Suprapubic skin (tissue), 4 donors: Measurements from ENCODE around the gene DIRAS1. TPM values are rescaled to one million over a fixed set of nuclear protein-coding genes. Genes with fewer than 3 reads are reported as not detected.

Experiments
- DNase-seq, 2 donors: peaks; one replicate each; pipeline ENCODE4 v3.0.0-alpha.2; 2019; ENCODE audit warnings: low spot score in 2 of 2
- H3K27ac ChIP-seq: fragments of 200-600 bp; sonication (generic); one replicate; pipeline ENCODE4 v1.5.1; 2019
- H3K27me3 ChIP-seq: fragments of 200-600 bp; sonication (generic); one replicate; pipeline ENCODE4 v1.5.1; 2019
- H3K36me3 ChIP-seq: fragments of 200-600 bp; sonication (generic); one replicate; pipeline ENCODE4 v1.5.1; 2019
- H3K4me1 ChIP-seq: fragments of 200-600 bp; sonication (generic); one replicate; pipeline ENCODE4 v1.5.1; 2019
- H3K4me3 ChIP-seq: fragments of 200-600 bp; sonication (generic); one replicate; pipeline ENCODE4 v1.5.1; 2019; ENCODE audit warnings: mild to moderate bottlenecking
- H3K9me3 ChIP-seq: fragments of 200-600 bp; sonication (generic); one replicate; pipeline ENCODE4 v1.5.1; 2019
- CTCF ChIP-seq, 2 donors: fragments of 200-600 bp in 1 of 2; fragments of 450-650 bp in 1 of 2; sonication (generic) in 1 of 2; IDR thresholded peaks; one replicate each; pipeline ENCODE4 v1.5.1; 2016 to 2019; ENCODE audit warnings: antibody characterized with exemption in 2 of 2, mild to moderate bottlenecking in 1 of 2, moderate library complexity in 1 of 2
- EP300 ChIP-seq: sonication (generic); formaldehyde crosslinking; IDR thresholded peaks from one replicate; pipeline ENCODE4 v1.6.1; 2017; ENCODE audit warnings: antibody characterized with exemption
- POLR2A ChIP-seq, 2 donors: fragments of 450-650 bp; IDR thresholded peaks; one replicate each; pipeline ENCODE4 v1.6.1; 2017; ENCODE audit warnings: antibody characterized with exemption in 2 of 2, mild to moderate bottlenecking in 2 of 2, moderate library complexity in 2 of 2
- POLR2AphosphoS5 ChIP-seq, 3 donors: sonication (generic); formaldehyde crosslinking; IDR thresholded peaks; one replicate each; pipeline ENCODE4 v1.6.1; 2017; ENCODE audit warnings: antibody characterized with exemption in 3 of 3
- WGBS: methylation state at CpG from one replicate; pipeline ENCODE4 v1.1.5; 2018; 5-methylcytosine and 5-hydroxymethylcytosine counted together
- total RNA-seq, 4 donors: library from RNA; depleted of rRNA; stranded (reverse); fragments of >200 nt; gene quantifications; one replicate each; pipeline ENCODE4 v1.1.0, GENCODE V29; 2016

DIRAS1 gene
- total RNA-seq, 4 donors from 2014 or later: 0.68 to 4.5 (median 2.1) TPM

GRCh38 chr19:2706251-2706650 lies 14.9 kb downstream of the DIRAS1 start:
- Histone ChIP-seq H3K27me3 (no peaks in the 10 kb centered on the region), H3K36me3 (no peaks in the 10 kb centered on the region), H3K4me3 (no peak overlapping the region), H3K4me1 (peaks cover 16% of the 10 kb centered on the region), H3K27ac (no peak overlapping the region), H3K9me3 (no peaks in the 10 kb centered on the region)
- no peak for DNase-seq
- WGBS: 91% methylated on average over 5 of the region's 5 CpGs
- no peak for TF ChIP-seq EP300
- TF ChIP-seq POLR2A (IDR thresholded peaks at IDR 0.05): no peak
- no peak for TF ChIP-seq POLR2AphosphoS5 (IDR thresholded peaks at IDR 0.05)
- TF ChIP-seq CTCF (IDR thresholded peaks at IDR 0.05): no peak

- 74% methylated on average over 6 of the region's 6 CpGs for WGBS
- H3K27me3 ChIP-seq: no peaks in the 10 kb centered on the region
- H3K4me3 ChIP-seq: no peak overlapping the region
- peaks cover 16% of the 10 kb centered on the region for H3K4me1 ChIP-seq
- H3K9me3 ChIP-seq: no peaks in the 10 kb centered on the region
- TF ChIP-seq POLR2AphosphoS5 (IDR thresholded peaks at IDR 0.05): no peak
- TF ChIP-seq EP300: no peak
- no peak for TF ChIP-seq CTCF (IDR thresholded peaks at IDR 0.05)
- TF ChIP-seq POLR2A (IDR thresholded peaks at IDR 0.05): no peak
- H3K27ac ChIP-seq: no peak overlapping the region
- no peak for DNase-seq
- H3K36me3 ChIP-seq: no peaks in the 10 kb centered on the region
Observed at GRCh38 chr19:2703691-2704216, 17.4 kb downstream of the DIRAS1 start.

- no peak overlapping the region for H3K27ac ChIP-seq
- H3K36me3 ChIP-seq: no peaks in the 10 kb centered on the region
- H3K9me3 ChIP-seq: no peaks in the 10 kb centered on the region
- no peak for DNase-seq
- TF ChIP-seq POLR2A (IDR thresholded peaks at IDR 0.05) (no peak), CTCF (IDR thresholded peaks at IDR 0.05) (no peak), EP300 (no peak)
- peaks cover 16% of the 10 kb centered on the region for H3K4me1 ChIP-seq
- H3K4me3 ChIP-seq: peak overlapping the region; percentile 58
- 81% methylated on average over 5 of the region's 5 CpGs for WGBS
- no peaks in the 10 kb centered on the region for H3K27me3 ChIP-seq
Observed at GRCh38 chr19:2703077-2703437, 18.1 kb downstream of the DIRAS1 start.

GRCh38 chr19:2702170-2703076 lies 18.7 kb downstream of the DIRAS1 start, which contains the start of gene GNG7:
Gene GNG7, minus strand, starts transcription at chr19:2702694. Its CDS starts 182,006 bp downstream, at chr19:2520688.
- WGBS: 0% methylated on average over 14 of the region's 77 CpGs

GRCh38 chr19:2701361-2702169 lies 19.6 kb downstream of the DIRAS1 start:
- Histone ChIP-seq H3K27ac (no peak overlapping the region), H3K4me1 (peaks cover 16% of the 10 kb centered on the region), H3K9me3 (no peaks in the 10 kb centered on the region), H3K27me3 (no peaks in the 10 kb centered on the region), H3K36me3 (no peaks in the 10 kb centered on the region), H3K4me3 (peak overlapping the region; percentile 58)
- no peak for DNase-seq
- TF ChIP-seq POLR2AphosphoS5 (IDR thresholded peaks at IDR 0.05) (no peak), EP300 (no peak), POLR2A (IDR thresholded peaks at IDR 0.05) (no peak), CTCF (IDR thresholded peaks at IDR 0.05) (no peak)
- WGBS: 4% methylated on average over 9 of the region's 9 CpGs

More at GRCh38 chr19:2702170-2703076, 18.7 kb downstream of the DIRAS1 start, which contains the start of gene GNG7:
- Histone ChIP-seq H3K27me3 (no peaks in the 10 kb centered on the region), H3K9me3 (no peaks in the 10 kb centered on the region), H3K36me3 (no peaks in the 10 kb centered on the region), H3K4me3 (peak within 1 kb of the TSS; percentile 58), H3K27ac (no peak within 1 kb of the TSS), H3K4me1 (peaks cover 16% of the 10 kb centered on the region)
- TF ChIP-seq POLR2A (IDR thresholded peaks at IDR 0.05) (peak in 1 of 2 donors; percentile 21), EP300 (no peak)
- peak; percentile 90 to 91 for DNase-seq
